Stomach smooth muscle (tissue), 2 donors: ENCODE results near the gene PRICKLE2.

Experiments used
- H3K27ac ChIP-seq: one replicate; pipeline ENCODE4 v1.7.0; 2013; ENCODE audit warnings: mild to moderate bottlenecking, low read length, inconsistent platforms
- H3K27me3 ChIP-seq, 2 donors: one replicate each; pipeline ENCODE4 v1.7.0; 2013; ENCODE audit warnings: low read length in 2 of 2; ENCODE audit not compliant: insufficient read depth in 2 of 2, control insufficient read depth in 1 of 2
- H3K36me3 ChIP-seq, 2 donors: one replicate each; pipeline ENCODE4 v1.7.0; 2013; ENCODE audit warnings: low read length in 2 of 2; ENCODE audit not compliant: control insufficient read depth in 2 of 2, insufficient read depth in 2 of 2
- H3K4me1 ChIP-seq: one replicate; pipeline ENCODE4 v1.7.0; 2013; ENCODE audit warnings: low read length; ENCODE audit not compliant: control insufficient read depth, insufficient read depth
- H3K4me3 ChIP-seq, 2 donors: one replicate each; pipeline ENCODE4 v1.7.0; 2013; ENCODE audit warnings: low read length in 2 of 2
- H3K9ac ChIP-seq, 2 donors: one replicate each; pipeline ENCODE4 v1.7.0; 2013; ENCODE audit warnings: low read length in 2 of 2, mild to moderate bottlenecking in 1 of 2
- H3K9me3 ChIP-seq, 2 donors: one replicate each; pipeline ENCODE4 v1.7.0; 2013; ENCODE audit warnings: low read length in 2 of 2; ENCODE audit not compliant: control insufficient read depth in 2 of 2
- donor health status: healthy.
- donor health status: Pancreatic carcinoma.

PRICKLE2 gene

GRCh38 chr3:64145438-64145837, 79.8 kb downstream of the PRICKLE2 start:
- Histone ChIP-seq H3K4me3 (no peak overlapping the region), H3K27ac (no peak overlapping the region), H3K27me3 (no peaks in the 10 kb centered on the region), H3K9ac (no peak overlapping the region), H3K36me3 (peaks cover 16 to 33% of the 10 kb centered on the region in 2 donors), H3K4me1 (peaks cover 61% of the 10 kb centered on the region), H3K9me3 (no peaks in the 10 kb centered on the region)

GRCh38 chr3:64144241-64144900, 80.9 kb downstream of the PRICKLE2 start:
- H3K4me1 ChIP-seq, result peaks cover 53% of the 10 kb centered on the region
- no peak overlapping the region for H3K4me3 ChIP-seq
- H3K27ac ChIP-seq, result peak overlapping the region; percentile 38
- no peaks in the 10 kb centered on the region for H3K27me3 ChIP-seq
- no peaks in the 10 kb centered on the region for H3K9me3 ChIP-seq
- H3K9ac ChIP-seq, result no peak overlapping the region
- peaks cover 16 to 37% of the 10 kb centered on the region in 2 donors for H3K36me3 ChIP-seq

- Histone ChIP-seq H3K36me3 (peaks cover 16 to 37% of the 10 kb centered on the region in 2 donors), H3K4me3 (no peak overlapping the region), H3K4me1 (peaks cover 48% of the 10 kb centered on the region), H3K27me3 (no peaks in the 10 kb centered on the region), H3K9me3 (no peaks in the 10 kb centered on the region), H3K27ac (peak overlapping the region; percentile 38), H3K9ac (no peak overlapping the region)
These were observed 81.7 kb downstream of the PRICKLE2 start for GRCh38 chr3:64143409-64144130.

- H3K27me3 ChIP-seq, result no peaks in the 10 kb centered on the region
- no peaks in the 10 kb centered on the region for H3K9me3 ChIP-seq
- peaks cover 57% of the 10 kb centered on the region for H3K4me1 ChIP-seq
- peaks cover 10 to 23% of the 10 kb centered on the region in 2 donors for H3K36me3 ChIP-seq
- no peak overlapping the region for H3K9ac ChIP-seq
- H3K4me3 ChIP-seq, result peak overlapping the region in 1 of 2 donors; percentile 8
- peak overlapping the region; percentile 67 for H3K27ac ChIP-seq
These were observed 83.8 kb downstream of the PRICKLE2 start for GRCh38 chr3:64141476-64141875.

- Histone ChIP-seq H3K4me1 (peaks cover 53% of the 10 kb centered on the region), H3K4me3 (no peak overlapping the region), H3K9ac (no peak overlapping the region), H3K27me3 (no peaks in the 10 kb centered on the region), H3K27ac (peak overlapping the region; percentile 67), H3K36me3 (peaks cover 5 to 23% of the 10 kb centered on the region in 2 donors), H3K9me3 (no peaks in the 10 kb centered on the region)
These were observed 84.6 kb downstream of the PRICKLE2 start for GRCh38 chr3:64140651-64141050.

- peaks cover 48% of the 10 kb centered on the region for H3K4me1 ChIP-seq
- H3K27me3 ChIP-seq, result no peaks in the 10 kb centered on the region
- H3K4me3 ChIP-seq, result no peak overlapping the region
- H3K9me3 ChIP-seq, result no peaks in the 10 kb centered on the region
- no peak overlapping the region for H3K9ac ChIP-seq
- H3K36me3 ChIP-seq, result peaks cover 5 to 22% of the 10 kb centered on the region in 2 donors
- H3K27ac ChIP-seq, result no peak overlapping the region
These were observed 86.5 kb downstream of the PRICKLE2 start for GRCh38 chr3:64138656-64139375.

GRCh38 chr3:64138046-64138445, 87.2 kb downstream of the PRICKLE2 start:
- Histone ChIP-seq H3K9ac (no peak overlapping the region), H3K4me3 (no peak overlapping the region), H3K27ac (peak overlapping the region; percentile 41), H3K27me3 (no peaks in the 10 kb centered on the region), H3K9me3 (no peaks in the 10 kb centered on the region), H3K4me1 (peaks cover 50% of the 10 kb centered on the region), H3K36me3 (peaks cover 8 to 22% of the 10 kb centered on the region in 2 donors)

- Histone ChIP-seq H3K36me3 (peaks cover 12% of the 10 kb centered on the region in 2 donors), H3K4me3 (no peak overlapping the region), H3K27me3 (no peaks in the 10 kb centered on the region), H3K27ac (peak overlapping the region; percentile 53), H3K4me1 (peaks cover 34% of the 10 kb centered on the region), H3K9ac (no peak overlapping the region), H3K9me3 (no peaks in the 10 kb centered on the region)
These were observed 90.4 kb downstream of the PRICKLE2 start for GRCh38 chr3:64134882-64135281.

GRCh38 chr3:64133987-64134386, 91.3 kb downstream of the PRICKLE2 start:
- Histone ChIP-seq H3K27me3 (no peaks in the 10 kb centered on the region), H3K9ac (no peak overlapping the region), H3K9me3 (no peaks in the 10 kb centered on the region), H3K27ac (peak overlapping the region; percentile 46), H3K4me3 (no peak overlapping the region), H3K36me3 (peaks cover 12 to 15% of the 10 kb centered on the region in 2 donors), H3K4me1 (peaks cover 31% of the 10 kb centered on the region)

- Histone ChIP-seq H3K27me3 (no peaks in the 10 kb centered on the region), H3K27ac (peak overlapping the region; percentile 46), H3K9me3 (no peaks in the 10 kb centered on the region), H3K36me3 (peaks cover 12 to 16% of the 10 kb centered on the region in 2 donors), H3K4me3 (no peak overlapping the region), H3K4me1 (peaks cover 30% of the 10 kb centered on the region), H3K9ac (no peak overlapping the region)
These were observed 92.0 kb downstream of the PRICKLE2 start for GRCh38 chr3:64133272-64133671.
